CD4-positive, CD25-positive, alpha-beta regulatory T cell (primary cell): ENCODE results near the gene CACNA1B. TPM values are rescaled to one million over a fixed set of nuclear protein-coding genes. Genes with fewer than 3 reads are reported as not detected.

Source experiments
- ATAC-seq, 2 donors: fragments of 150-1000 bp; cut with Tn5 transposase; one replicate each; pipeline ENCODE4 v1.10.0; 2021; ENCODE audit warnings: low read depth in 2 of 2, moderate number of reproducible peaks in 2 of 2, moderate library complexity in 1 of 2
- DNase-seq, 3 donors: peaks; one replicate each; pipeline versions ENCODE4 v3.0.0 to v3.0.0-alpha.2; 2012 to 2022; ENCODE audit warnings: mixed read lengths in 1 of 3
- H3K27ac ChIP-seq: one replicate; pipeline ENCODE4 v1.7.0; 2013; ENCODE audit warnings: mild to moderate bottlenecking, low read length; ENCODE audit not compliant: insufficient read depth, poor library complexity, severe bottlenecking
- H3K27me3 ChIP-seq: one replicate; pipeline ENCODE4 v1.7.0; 2013; ENCODE audit warnings: low read length; ENCODE audit not compliant: control insufficient read depth, insufficient read depth
- H3K36me3 ChIP-seq: one replicate; pipeline ENCODE4 v1.7.0; 2013; ENCODE audit warnings: mild to moderate bottlenecking, low read length, moderate library complexity; ENCODE audit not compliant: control insufficient read depth, insufficient read depth
- H3K4me1 ChIP-seq: 2 replicates; pipeline ENCODE4 v1.7.0; 2013; ENCODE audit warnings: mild to moderate bottlenecking, low read length; ENCODE audit not compliant: insufficient read depth, control insufficient read depth, poor library complexity, severe bottlenecking
- H3K4me3 ChIP-seq: one replicate; pipeline ENCODE4 v1.7.0; 2013; ENCODE audit warnings: low read depth, mild to moderate bottlenecking, low read length, moderate library complexity
- H3K9me3 ChIP-seq, 2 experiments: 1 replicate in 1 of 2; 2 replicates in 1 of 2; pipeline ENCODE4 v1.7.0; 2013; ENCODE audit warnings: low read length in 2 of 2, mild to moderate bottlenecking in 1 of 2, moderate library complexity in 1 of 2; ENCODE audit not compliant: control insufficient read depth in 2 of 2
- H3K27ac Mint-ChIP-seq, 3 donors: one replicate each; pipeline ENCODE4 v1.8.0; 2020 to 2022; ENCODE audit warnings: mild to moderate bottlenecking in 3 of 3, mixed read lengths in 3 of 3, moderate library complexity in 2 of 3
- H3K27me3 Mint-ChIP-seq: one replicate; pipeline ENCODE4 v1.8.0; 2022; ENCODE audit warnings: mild to moderate bottlenecking, mixed read lengths
- H3K36me3 Mint-ChIP-seq: one replicate; pipeline ENCODE4 v1.8.0; 2020; ENCODE audit warnings: mixed read lengths
- H3K4me1 Mint-ChIP-seq, 4 donors: one replicate each; pipeline ENCODE4 v1.8.0; 2020 to 2022; ENCODE audit warnings: mixed read lengths in 4 of 4, mild to moderate bottlenecking in 1 of 4
- H3K4me3 Mint-ChIP-seq, 4 donors: one replicate each; pipeline ENCODE4 v1.8.0; 2020 to 2022; ENCODE audit warnings: mild to moderate bottlenecking in 4 of 4, mixed read lengths in 4 of 4, moderate library complexity in 3 of 4
- H3K9me3 Mint-ChIP-seq, 7 donors: one replicate each; pipeline ENCODE4 v1.8.0; 2020 to 2022; ENCODE audit warnings: mixed read lengths in 7 of 7, mild to moderate bottlenecking in 3 of 7, moderate library complexity in 2 of 7
- polyA plus RNA-seq, 4 donors: library from polyadenylated mRNA; unstranded; fragments of 300-500 nt; fragmentation: Illumina TruSeq; gene quantifications; one replicate each; pipeline ENCODE4 v1.2.3, GENCODE V29; 2021
- total RNA-seq: library from RNA; stranded (reverse); gene quantifications from one replicate; pipeline ENCODE4 v1.2.3, GENCODE V29; 2022

CACNA1B gene
- total and polyA plus RNA-seq, 5 donors from 2014 or later: not detected

- ATAC-seq (no peak), DNase-seq (no peak)
- Mint-ChIP-seq H3K9me3 (no peaks in the 10 kb centered on the region), H3K27me3 (peaks cover 8% of the 10 kb centered on the region), H3K36me3 (peaks cover 3% of the 10 kb centered on the region), H3K4me1 (peaks cover 0 to 4% (median 0%) of the 10 kb centered on the region in 4 donors), H3K4me3 (no peak overlapping the region), H3K27ac (no peak overlapping the region)
- H3K36me3 ChIP-seq: no peaks in the 10 kb centered on the region
- H3K9me3 ChIP-seq: no peaks in the 10 kb centered on the region
- no peak overlapping the region for H3K27ac ChIP-seq
- no peaks in the 10 kb centered on the region for H3K27me3 ChIP-seq
- H3K4me3 ChIP-seq: no peak overlapping the region
- no peaks in the 10 kb centered on the region for H3K4me1 ChIP-seq
Observed at GRCh38 chr9:138053321-138053868, 175.8 kb downstream of the CACNA1B start.

DNA sequence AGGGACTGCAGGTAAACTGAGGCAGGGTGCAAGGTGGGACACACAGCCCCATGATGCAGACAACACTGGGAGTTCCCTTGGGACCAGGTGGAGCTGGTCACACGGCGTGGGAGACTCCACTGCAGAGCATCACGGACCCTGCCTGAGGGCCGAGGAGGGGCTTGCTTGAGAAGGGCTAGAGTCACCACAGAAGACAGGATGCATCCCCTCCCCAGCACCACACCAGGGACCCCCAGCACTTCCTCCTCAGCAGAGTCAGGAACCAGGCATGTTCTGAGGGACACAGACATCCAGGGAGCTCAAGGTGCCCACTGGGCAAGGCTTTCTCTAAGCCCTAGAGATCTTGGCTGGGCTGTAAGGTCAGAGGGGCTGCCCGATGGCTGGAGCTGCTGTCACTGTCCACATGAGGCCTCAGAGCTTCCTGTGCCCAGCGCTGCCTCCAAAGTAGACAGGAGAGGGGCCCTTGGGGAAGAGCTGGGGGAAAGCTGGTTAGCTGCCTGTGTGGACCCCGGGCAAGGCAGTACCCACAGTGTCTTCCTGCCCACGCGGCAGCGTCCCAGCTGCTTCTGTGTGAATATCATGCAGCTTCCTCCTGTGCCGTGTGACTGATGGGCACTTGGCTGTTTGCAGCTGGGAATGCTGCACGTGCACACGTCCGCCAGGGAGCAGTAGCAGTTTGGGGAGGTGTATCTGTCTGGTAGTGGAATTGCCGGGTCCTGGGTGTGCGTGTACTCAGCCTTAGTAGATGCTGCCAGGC lies 176.6 kb downstream of the CACNA1B start:
- Histone ChIP-seq H3K27me3 (no peaks in the 10 kb centered on the region), H3K36me3 (no peaks in the 10 kb centered on the region), H3K9me3 (no peaks in the 10 kb centered on the region), H3K4me3 (no peak overlapping the region), H3K4me1 (no peaks in the 10 kb centered on the region), H3K27ac (no peak overlapping the region)
- H3K36me3 Mint-ChIP-seq: peaks cover 3% of the 10 kb centered on the region
- peaks cover 0 to 4% (median 0%) of the 10 kb centered on the region in 4 donors for H3K4me1 Mint-ChIP-seq
- DNase-seq (no peak), ATAC-seq (no peak)
- H3K4me3 Mint-ChIP-seq: no peak overlapping the region
- no peaks in the 10 kb centered on the region for H3K9me3 Mint-ChIP-seq
- H3K27me3 Mint-ChIP-seq: peaks cover 4% of the 10 kb centered on the region
- H3K27ac Mint-ChIP-seq: no peak overlapping the region

- H3K4me1 Mint-ChIP-seq: peaks cover 0 to 4% (median 0%) of the 10 kb centered on the region in 4 donors
- H3K4me1 ChIP-seq: no peaks in the 10 kb centered on the region
- ATAC-seq (no peak), DNase-seq (no peak)
- no peaks in the 10 kb centered on the region for H3K9me3 ChIP-seq
- H3K27ac Mint-ChIP-seq: no peak overlapping the region
- no peak overlapping the region for H3K4me3 ChIP-seq
- no peaks in the 10 kb centered on the region for H3K27me3 ChIP-seq
- no peak overlapping the region for H3K4me3 Mint-ChIP-seq
- peaks cover 3% of the 10 kb centered on the region for H3K36me3 Mint-ChIP-seq
- H3K36me3 ChIP-seq: no peaks in the 10 kb centered on the region
- H3K27me3 Mint-ChIP-seq: peaks cover 4% of the 10 kb centered on the region
- H3K27ac ChIP-seq: no peak overlapping the region
- H3K9me3 Mint-ChIP-seq: no peaks in the 10 kb centered on the region
Observed at GRCh38 chr9:138057726-138058125, 180.1 kb downstream of the CACNA1B start.

- Histone ChIP-seq H3K27me3 (no peaks in the 10 kb centered on the region), H3K4me1 (no peaks in the 10 kb centered on the region), H3K9me3 (no peaks in the 10 kb centered on the region), H3K27ac (no peak overlapping the region), H3K4me3 (no peak overlapping the region), H3K36me3 (no peaks in the 10 kb centered on the region)
- Mint-ChIP-seq H3K27me3 (peaks cover 4% of the 10 kb centered on the region), H3K27ac (no peak overlapping the region), H3K9me3 (no peaks in the 10 kb centered on the region), H3K36me3 (peaks cover 3% of the 10 kb centered on the region), H3K4me1 (peaks cover 0 to 4% (median 0%) of the 10 kb centered on the region in 4 donors), H3K4me3 (no peak overlapping the region)
- ATAC-seq: no peak
- no peak for DNase-seq
Observed at GRCh38 chr9:138058181-138058580, 180.6 kb downstream of the CACNA1B start.

- no peaks in the 10 kb centered on the region for H3K4me1 ChIP-seq
- Mint-ChIP-seq H3K4me3 (no peak overlapping the region), H3K27me3 (peaks cover 4% of the 10 kb centered on the region), H3K27ac (no peak overlapping the region), H3K36me3 (peaks cover 3% of the 10 kb centered on the region), H3K9me3 (no peaks in the 10 kb centered on the region), H3K4me1 (peaks cover 0 to 4% (median 0%) of the 10 kb centered on the region in 4 donors)
- no peaks in the 10 kb centered on the region for H3K9me3 ChIP-seq
- no peak for ATAC-seq
- no peak overlapping the region for H3K27ac ChIP-seq
- no peak overlapping the region for H3K4me3 ChIP-seq
- no peaks in the 10 kb centered on the region for H3K36me3 ChIP-seq
- H3K27me3 ChIP-seq: no peaks in the 10 kb centered on the region
- DNase-seq: no peak
Observed at GRCh38 chr9:138059196-138059595, 181.6 kb downstream of the CACNA1B start.

- Mint-ChIP-seq H3K36me3 (no peaks in the 10 kb centered on the region), H3K4me3 (no peak overlapping the region), H3K27me3 (peaks cover 4% of the 10 kb centered on the region), H3K4me1 (peaks cover 0 to 4% (median 0%) of the 10 kb centered on the region in 4 donors), H3K9me3 (no peaks in the 10 kb centered on the region), H3K27ac (no peak overlapping the region)
- Histone ChIP-seq H3K4me1 (no peaks in the 10 kb centered on the region), H3K4me3 (no peak overlapping the region), H3K36me3 (no peaks in the 10 kb centered on the region), H3K27me3 (no peaks in the 10 kb centered on the region), H3K27ac (no peak overlapping the region), H3K9me3 (no peaks in the 10 kb centered on the region)
- DNase-seq (no peak), ATAC-seq (no peak)
Observed at GRCh38 chr9:138060365-138060764, 182.8 kb downstream of the CACNA1B start.

GRCh38 chr9:138060881-138061280 lies 183.3 kb downstream of the CACNA1B start:
- Histone ChIP-seq H3K36me3 (no peaks in the 10 kb centered on the region), H3K27ac (no peak overlapping the region), H3K9me3 (no peaks in the 10 kb centered on the region), H3K27me3 (no peaks in the 10 kb centered on the region), H3K4me1 (no peaks in the 10 kb centered on the region), H3K4me3 (no peak overlapping the region)
- DNase-seq: no peak
- Mint-ChIP-seq H3K4me3 (no peak overlapping the region), H3K27ac (no peak overlapping the region), H3K4me1 (peaks cover 0 to 4% (median 0%) of the 10 kb centered on the region in 4 donors), H3K36me3 (no peaks in the 10 kb centered on the region), H3K27me3 (peaks cover 6% of the 10 kb centered on the region), H3K9me3 (no peaks in the 10 kb centered on the region)
- no peak for ATAC-seq

- no peak overlapping the region for H3K27ac ChIP-seq
- no peak for DNase-seq
- H3K27me3 Mint-ChIP-seq: peaks cover 6% of the 10 kb centered on the region
Observed at GRCh38 chr9:138061631-138062030, 184.0 kb downstream of the CACNA1B start.

More at GRCh38 chr9:138061631-138062030, 184.0 kb downstream of the CACNA1B start:
- no peaks in the 10 kb centered on the region for H3K27me3 ChIP-seq
- Mint-ChIP-seq H3K4me1 (no peaks in the 10 kb centered on the region), H3K27ac (no peak overlapping the region), H3K9me3 (no peaks in the 10 kb centered on the region), H3K36me3 (no peaks in the 10 kb centered on the region), H3K4me3 (no peak overlapping the region)
- no peaks in the 10 kb centered on the region for H3K36me3 ChIP-seq
- H3K4me1 ChIP-seq: no peaks in the 10 kb centered on the region
- ATAC-seq: no peak
- H3K9me3 ChIP-seq: no peaks in the 10 kb centered on the region
- H3K4me3 ChIP-seq: no peak overlapping the region
